ENCODE data around the gene TFF1.

Gene TFF1

DNA sequence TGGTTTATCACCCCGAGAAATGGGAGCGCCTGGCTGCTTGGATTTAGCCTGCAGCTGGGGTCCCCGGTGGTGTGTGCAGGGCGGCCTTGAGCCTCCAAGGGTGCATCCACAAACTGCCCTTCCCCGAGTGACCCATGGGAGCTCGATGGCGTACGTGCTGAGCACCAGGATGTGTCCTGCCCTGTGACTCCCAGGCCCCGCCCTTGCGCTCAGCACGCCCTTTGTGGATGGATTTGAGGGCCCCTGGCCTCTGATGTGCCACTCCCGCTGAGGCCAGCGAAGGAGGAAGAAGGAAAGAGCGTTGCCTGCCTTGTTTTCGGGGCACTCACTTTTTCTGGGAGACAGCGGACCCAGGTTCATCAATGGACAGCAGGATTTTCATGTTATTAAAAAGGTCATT is 49.4 kb downstream of the TFF1 start:
- Histone ChIP-seq H3K4me1 (ENCODE audit: low read length) (no peaks in the 10 kb centered on the region), H3K4me3 (ENCODE audit: low read length) (no peak overlapping the region), H3K9ac (ENCODE audit: low read length) (no peak overlapping the region), H3K9me2 (replicated peaks; ENCODE audit: insufficient read depth, low read length) (no peaks in the 10 kb centered on the region), H3K9me3 (replicated peaks; ENCODE audit: insufficient read depth, low read length) (no peaks in the 10 kb centered on the region), H3K36me3 (replicated peaks; ENCODE audit: insufficient read depth, low read length) (no peaks in the 10 kb centered on the region), H3K27me3 (replicated peaks; ENCODE audit: insufficient read depth, low read length) (peaks cover 99% of the 10 kb centered on the region), H3F3A (ENCODE audit: insufficient read depth, low read length) (no peaks in the 10 kb centered on the region), H3K4me2 (ENCODE audit: low read depth, low read length) (no peak overlapping the region), H3K79me2 (ENCODE audit: low read length) (no peaks in the 10 kb centered on the region), H4K20me1 (ENCODE audit: insufficient read depth, low read length) (no peaks in the 10 kb centered on the region), H3K27ac (ENCODE audit: low read length) (no peak overlapping the region), H2AFZ (ENCODE audit: low read length) (no peak overlapping the region)
- TF ChIP-seq EZH2 (optimal IDR thresholded peaks at IDR 0.05; ENCODE audit: low read depth, low read length) (no peak), CTCF (IDR thresholded peaks at IDR 0.05; ENCODE audit: low read length) (no peak)
- DNase-seq: no peak

DNA sequence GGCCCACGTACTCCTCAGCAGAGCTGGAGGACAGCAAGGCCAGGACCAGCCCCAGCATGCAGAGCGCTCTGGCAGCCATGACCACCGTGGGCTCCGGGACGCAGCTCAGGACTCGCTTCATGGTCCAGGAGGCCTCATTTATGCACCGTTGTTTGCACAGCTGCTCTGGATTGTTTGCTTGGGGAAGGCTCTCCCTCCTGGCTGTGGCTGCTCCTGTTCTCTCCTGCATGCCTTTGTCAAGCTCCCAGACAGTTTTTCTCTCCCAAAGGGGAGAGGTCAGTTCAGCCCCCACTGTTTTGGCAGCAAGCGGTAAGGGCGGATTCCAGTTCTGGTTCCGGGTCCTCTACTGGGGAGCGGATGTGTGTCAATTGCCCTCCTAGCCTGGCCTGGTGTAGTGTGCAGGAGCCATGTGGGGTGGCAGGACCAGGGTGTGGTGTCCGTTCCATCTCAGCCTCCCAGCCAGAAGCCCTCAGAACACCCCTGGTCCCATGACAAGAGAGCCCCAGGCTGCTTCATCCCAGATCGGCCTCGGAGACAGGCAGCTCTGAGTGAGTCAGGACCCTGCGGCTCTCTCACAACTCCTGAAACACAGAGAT is 50.9 kb downstream of the TFF1 start, which contains the start of gene TFF3:
TFF3 (minus strand) TSS at position 114 of the 596 bp plus-strand sequence; CDS start at position 79, 35 bp downstream.
- Histone ChIP-seq H3K9me3 (replicated peaks; ENCODE audit: insufficient read depth, low read length) (no peaks in the 10 kb centered on the region), H3K9ac (ENCODE audit: low read length) (no peak within 1 kb of the TSS), H3K4me3 (ENCODE audit: low read length) (no peak within 1 kb of the TSS), H3K9me2 (replicated peaks; ENCODE audit: insufficient read depth, low read length) (no peaks in the 10 kb centered on the region), H3F3A (ENCODE audit: insufficient read depth, low read length) (no peaks in the 10 kb centered on the region), H3K27me3 (replicated peaks; ENCODE audit: insufficient read depth, low read length) (peaks cover 99% of the 10 kb centered on the region), H4K20me1 (ENCODE audit: insufficient read depth, low read length) (no peaks in the 10 kb centered on the region), H3K36me3 (replicated peaks; ENCODE audit: insufficient read depth, low read length) (no peaks in the 10 kb centered on the region), H3K4me1 (ENCODE audit: low read length) (no peaks in the 10 kb centered on the region), H2AFZ (ENCODE audit: low read length) (no peak within 1 kb of the TSS), H3K4me2 (ENCODE audit: low read depth, low read length) (no peak within 1 kb of the TSS), H3K79me2 (ENCODE audit: low read length) (no peaks in the 10 kb centered on the region), H3K27ac (ENCODE audit: low read length) (no peak within 1 kb of the TSS)
- TF ChIP-seq EZH2phosphoT487 (IDR thresholded peaks at IDR 0.05; ENCODE audit: low read length): no peak
- TF ChIP-seq CTCF (IDR thresholded peaks at IDR 0.05; ENCODE audit: low read length): no peak
- no peak for TF ChIP-seq EZH2 (optimal IDR thresholded peaks at IDR 0.05; ENCODE audit: low read depth, low read length)
- DNase-seq: no peak

GRCh38 chr21:42314616-42315295 is 51.6 kb downstream of the TFF1 start:
- Histone ChIP-seq H3K79me2 (ENCODE audit: low read length) (no peaks in the 10 kb centered on the region), H3K4me1 (ENCODE audit: low read length) (no peaks in the 10 kb centered on the region), H3K4me3 (ENCODE audit: low read length) (no peak overlapping the region), H3K9me3 (replicated peaks; ENCODE audit: insufficient read depth, low read length) (no peaks in the 10 kb centered on the region), H4K20me1 (ENCODE audit: insufficient read depth, low read length) (no peaks in the 10 kb centered on the region), H3K27me3 (replicated peaks; ENCODE audit: insufficient read depth, low read length) (peaks cover 99% of the 10 kb centered on the region), H3K27ac (ENCODE audit: low read length) (no peak overlapping the region), H3K36me3 (replicated peaks; ENCODE audit: insufficient read depth, low read length) (no peaks in the 10 kb centered on the region), H2AFZ (ENCODE audit: low read length) (no peak overlapping the region), H3K4me2 (ENCODE audit: low read depth, low read length) (no peak overlapping the region), H3F3A (ENCODE audit: insufficient read depth, low read length) (no peaks in the 10 kb centered on the region), H3K9ac (ENCODE audit: low read length) (no peak overlapping the region), H3K9me2 (replicated peaks; ENCODE audit: insufficient read depth, low read length) (no peaks in the 10 kb centered on the region)
- TF ChIP-seq CTCF (IDR thresholded peaks at IDR 0.05; ENCODE audit: low read length) (no peak), EZH2phosphoT487 (IDR thresholded peaks at IDR 0.05; ENCODE audit: low read length) (no peak), EZH2 (optimal IDR thresholded peaks at IDR 0.05; ENCODE audit: low read depth, low read length) (no peak)
- DNase-seq: no peak
